ENCODE results near the gene SH3RF1.
"Not testable (repeated sequence)": the region's sequence is repeated elsewhere in the genome, so short reads cannot be mapped to it uniquely, and the experiment has no call there.

The SH3RF1 gene

GRCh38 chr4:169197206-169197605, 73.5 kb downstream of the SH3RF1 start:
- not testable (repeated sequence) for DNase-seq

GRCh38 chr4:169195032-169195431, 75.7 kb downstream of the SH3RF1 start:
- no peak for DNase-seq

DNA sequence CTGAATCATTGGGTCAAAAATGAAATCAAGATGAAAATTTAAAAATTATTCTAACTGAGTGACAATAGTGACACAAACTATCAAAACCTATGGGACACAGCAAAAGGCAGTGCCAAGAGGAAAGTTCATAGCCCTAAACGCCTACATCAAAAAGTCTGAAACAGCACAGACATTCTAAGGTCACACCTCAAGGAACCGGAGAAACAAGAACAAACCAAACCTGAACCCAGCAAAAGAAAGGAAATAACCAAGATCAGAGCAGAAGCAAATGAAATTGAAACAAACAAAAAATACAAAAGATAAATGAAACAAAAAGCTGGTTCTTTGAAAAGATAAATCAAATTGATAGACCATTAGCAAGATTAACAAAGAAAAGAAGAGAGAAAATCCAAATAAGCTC, 80.8 kb downstream of the SH3RF1 start:
- DNase-seq, result not testable (repeated sequence)

DNA sequence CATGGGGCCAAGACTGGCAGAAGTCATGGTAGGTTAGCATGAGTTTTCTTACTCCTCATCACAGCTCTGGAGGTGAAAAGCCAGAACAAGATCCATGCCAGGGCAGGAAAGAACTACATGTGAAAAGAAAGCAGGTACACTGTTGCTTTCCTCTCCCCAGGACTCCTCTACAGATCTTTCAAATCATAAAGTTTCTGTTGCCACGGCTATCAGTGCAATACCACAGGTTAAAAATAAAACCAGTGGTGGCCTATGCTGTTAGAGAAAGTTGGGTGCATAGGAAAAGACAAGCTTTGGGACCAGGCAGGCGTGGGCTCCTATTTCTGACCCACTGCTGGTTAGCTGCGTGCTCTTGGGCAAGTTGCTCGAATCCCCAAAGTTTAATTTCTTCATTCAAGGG, 81.4 kb downstream of the SH3RF1 start:
- no peak for DNase-seq

GRCh38 chr4:169188204-169188603, 82.6 kb downstream of the SH3RF1 start:
- DNase-seq, result no peak

DNA sequence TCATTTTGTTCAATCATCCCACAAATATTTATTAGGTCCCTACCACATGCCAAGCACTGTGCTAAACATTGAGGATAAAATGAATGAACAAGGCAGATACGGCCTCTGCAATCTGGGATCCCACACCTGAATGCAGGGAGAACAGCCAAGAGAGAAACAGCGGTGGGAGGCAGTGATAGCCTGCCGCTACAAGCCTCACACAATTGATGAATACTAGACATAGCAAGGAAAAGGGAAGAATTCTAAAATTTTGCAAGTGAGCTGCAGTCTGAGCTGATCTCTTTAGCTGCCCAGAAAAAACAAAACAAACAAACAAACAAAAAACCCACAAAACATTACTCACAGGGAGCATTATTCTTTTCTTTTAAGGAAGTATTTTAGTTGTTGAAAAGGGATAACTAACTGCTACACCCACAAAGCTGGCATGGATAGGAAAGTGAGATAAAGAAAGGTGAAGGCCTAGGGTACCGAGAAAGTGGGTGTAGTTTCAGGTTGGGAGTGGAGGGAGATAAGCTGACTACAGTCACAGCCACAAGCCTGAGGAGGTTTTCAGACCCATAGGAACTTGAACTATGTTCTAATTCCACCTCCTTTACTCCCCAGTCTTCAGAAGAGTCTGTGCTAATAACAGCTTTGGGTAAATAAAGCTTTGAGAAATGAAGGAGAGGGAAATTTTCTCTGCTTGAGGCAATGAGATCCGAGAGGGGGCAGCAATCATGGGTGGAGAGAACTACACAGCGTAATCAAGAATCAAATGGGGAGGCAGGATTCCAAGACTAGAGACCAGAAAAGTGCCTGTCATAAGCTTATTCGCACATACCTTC, 85.4 kb downstream of the SH3RF1 start:
- no peak for DNase-seq

DNA sequence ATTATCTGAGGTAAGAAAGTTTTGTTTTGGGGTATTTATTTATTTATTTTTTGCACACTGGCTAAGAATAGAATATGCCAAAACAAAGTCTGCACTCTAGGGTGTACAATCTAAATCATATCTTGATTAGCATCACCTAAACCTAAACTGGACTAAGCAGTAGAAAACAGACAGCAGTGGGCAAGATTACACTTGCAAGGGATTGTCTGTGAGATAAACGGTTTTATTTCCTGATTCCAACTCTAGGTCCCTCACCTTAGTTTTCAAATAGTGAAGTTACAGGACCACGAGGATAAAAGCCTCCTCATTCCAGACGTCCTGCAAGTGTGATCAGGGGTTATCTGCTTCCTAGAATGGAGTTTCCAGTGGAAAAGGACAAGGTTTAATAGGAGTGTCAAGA, 86.1 kb downstream of the SH3RF1 start:
- no peak for DNase-seq

DNA sequence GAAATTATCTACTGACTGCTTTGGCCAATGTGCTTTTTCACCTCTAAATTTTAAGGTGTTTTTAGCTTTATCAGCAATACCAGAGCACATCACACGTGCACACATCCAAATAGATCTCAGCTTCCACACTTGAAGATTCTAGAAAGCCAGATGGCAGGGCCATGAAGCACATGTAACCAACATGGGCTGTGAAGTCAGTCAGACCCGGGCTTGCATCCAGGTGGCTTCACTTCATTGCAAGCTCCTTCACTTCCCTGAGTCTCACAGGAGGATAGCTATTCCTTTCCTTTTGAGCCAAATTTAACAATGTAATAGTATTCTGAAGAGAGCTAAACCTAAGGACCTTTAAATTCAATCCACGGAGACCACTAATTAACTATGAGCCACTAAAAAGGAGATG, 86.5 kb downstream of the SH3RF1 start:
- no peak for DNase-seq

GRCh38 chr4:169183581-169183980, 87.2 kb downstream of the SH3RF1 start:
- no peak for DNase-seq

DNA sequence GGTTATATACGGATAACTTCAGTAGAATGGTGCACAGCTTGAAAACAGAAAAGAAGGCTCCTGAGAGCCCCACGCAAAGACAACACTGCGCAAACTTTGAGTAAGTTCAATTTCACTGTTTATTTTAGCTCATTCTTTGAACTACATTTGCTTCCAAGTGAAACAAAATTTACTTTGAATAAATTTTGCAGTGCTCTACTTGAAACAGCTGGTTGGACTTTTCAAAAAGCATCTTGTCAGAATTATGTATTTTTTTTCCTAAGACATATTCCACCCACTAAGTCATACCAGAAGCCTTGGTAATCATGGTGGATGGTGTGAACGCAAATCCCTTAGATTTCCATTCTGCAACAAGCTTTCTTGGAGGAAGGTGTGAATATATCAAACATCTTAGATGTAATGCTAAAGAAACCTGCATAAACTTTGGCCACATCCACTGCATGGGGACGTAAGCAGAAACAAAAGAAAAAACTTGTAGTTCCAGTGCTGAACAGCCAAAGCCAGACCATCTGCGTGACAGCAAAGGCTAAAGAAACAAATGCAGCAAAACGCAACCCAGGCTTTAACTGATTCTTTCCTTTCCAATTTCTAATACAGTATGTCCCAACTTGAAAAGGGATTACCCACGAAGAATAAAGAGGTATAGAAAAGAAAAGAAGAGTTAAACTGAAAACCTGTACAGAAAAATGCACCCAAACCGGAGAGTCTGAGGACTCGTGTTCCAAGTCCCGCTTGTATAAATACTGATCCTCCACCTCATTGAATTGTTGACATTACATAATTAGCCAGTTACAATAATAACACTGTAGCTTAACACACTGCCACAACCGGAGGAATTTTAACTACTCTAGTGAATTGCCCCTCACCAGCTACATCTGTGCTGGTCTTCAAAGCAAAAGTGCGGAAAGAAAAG, 90.9 kb downstream of the SH3RF1 start:
- no peak for DNase-seq

- not testable (repeated sequence) for DNase-seq
Measured at GRCh38 chr4:169178092-169178491, 92.7 kb downstream of the SH3RF1 start.

- no peak for DNase-seq
Measured at GRCh38 chr4:169175476-169175875, 95.3 kb downstream of the SH3RF1 start.

DNA sequence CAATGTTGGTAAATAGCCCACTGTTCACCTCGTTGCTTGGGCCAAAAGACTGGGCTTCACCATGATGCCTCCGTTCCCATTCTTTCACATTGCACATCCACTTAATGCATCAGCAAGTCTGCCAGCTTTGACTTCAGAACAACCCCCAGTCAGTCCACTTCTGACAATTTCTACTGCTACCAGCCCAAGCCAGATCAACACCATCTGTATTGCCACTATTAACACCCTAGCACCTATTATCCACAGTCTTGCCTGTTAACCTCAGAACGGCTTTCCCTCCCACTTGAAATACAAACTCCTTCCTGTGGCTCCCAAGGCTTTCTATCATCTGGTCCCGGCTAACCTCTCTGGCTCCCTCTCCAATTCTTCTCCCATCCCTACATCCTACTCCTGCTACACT, 95.7 kb downstream of the SH3RF1 start:
- DNase-seq, result no peak

DNA sequence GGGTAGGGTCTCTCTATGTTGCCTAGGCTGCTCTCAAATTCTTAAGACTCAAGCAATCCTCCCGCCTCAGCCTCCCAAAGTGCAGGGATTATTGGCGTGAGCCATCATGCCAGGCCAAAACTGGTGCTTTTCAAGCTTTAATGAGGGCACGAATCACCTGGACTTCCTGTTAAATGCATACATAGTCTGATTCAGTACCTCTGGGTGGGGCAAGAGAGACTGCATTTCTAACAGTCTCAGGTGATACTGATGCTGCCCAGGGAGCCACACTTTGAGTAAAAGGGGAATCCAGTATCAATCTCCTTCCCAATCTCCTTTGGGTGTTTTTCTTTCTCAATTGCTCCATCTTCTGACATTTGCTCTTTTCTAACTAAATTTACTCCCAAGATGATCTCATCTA, 96.5 kb downstream of the SH3RF1 start:
- DNase-seq, result no peak

DNA sequence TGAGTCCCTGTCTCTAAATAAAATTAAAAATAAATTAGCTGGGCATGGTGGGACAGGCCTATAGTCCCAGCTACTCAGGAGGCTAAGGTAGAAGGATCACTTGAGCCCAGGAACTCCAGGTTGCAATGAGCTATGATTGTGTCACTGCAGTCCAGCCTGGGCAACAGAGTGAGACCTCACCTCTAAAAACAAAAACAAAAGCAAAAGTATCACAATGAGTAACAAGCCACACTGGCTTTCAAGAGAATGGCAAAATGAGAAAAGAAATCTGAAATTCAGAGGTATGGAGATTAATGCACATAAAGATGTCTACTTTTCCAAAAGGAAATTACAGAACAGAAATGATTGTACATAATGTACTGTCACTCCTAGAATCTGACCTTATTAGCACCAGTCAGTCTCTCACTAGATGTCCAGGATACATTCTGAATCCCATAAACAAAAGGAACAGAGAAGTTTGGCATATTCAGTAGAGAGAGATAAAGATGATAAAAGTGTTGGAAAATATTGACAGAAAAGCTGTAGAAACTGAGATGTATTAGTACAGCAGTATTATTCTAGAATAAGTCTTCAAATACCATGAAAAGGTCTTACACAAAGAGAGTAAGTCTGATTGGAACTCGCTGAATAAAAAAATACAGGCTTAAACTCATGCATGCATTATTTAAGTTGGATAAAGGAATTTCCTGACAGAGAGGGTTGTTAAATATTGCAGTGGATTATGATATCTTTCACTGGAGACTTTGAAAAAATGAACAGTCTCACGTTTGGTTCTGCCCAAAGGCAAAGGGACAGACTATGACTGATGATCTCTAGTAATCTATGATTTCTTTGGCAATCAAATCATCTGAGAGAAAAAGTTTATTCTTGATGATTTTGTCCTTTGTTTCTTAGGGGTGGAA, 102.5 kb downstream of the SH3RF1 start:
- DNase-seq, result no peak

DNA sequence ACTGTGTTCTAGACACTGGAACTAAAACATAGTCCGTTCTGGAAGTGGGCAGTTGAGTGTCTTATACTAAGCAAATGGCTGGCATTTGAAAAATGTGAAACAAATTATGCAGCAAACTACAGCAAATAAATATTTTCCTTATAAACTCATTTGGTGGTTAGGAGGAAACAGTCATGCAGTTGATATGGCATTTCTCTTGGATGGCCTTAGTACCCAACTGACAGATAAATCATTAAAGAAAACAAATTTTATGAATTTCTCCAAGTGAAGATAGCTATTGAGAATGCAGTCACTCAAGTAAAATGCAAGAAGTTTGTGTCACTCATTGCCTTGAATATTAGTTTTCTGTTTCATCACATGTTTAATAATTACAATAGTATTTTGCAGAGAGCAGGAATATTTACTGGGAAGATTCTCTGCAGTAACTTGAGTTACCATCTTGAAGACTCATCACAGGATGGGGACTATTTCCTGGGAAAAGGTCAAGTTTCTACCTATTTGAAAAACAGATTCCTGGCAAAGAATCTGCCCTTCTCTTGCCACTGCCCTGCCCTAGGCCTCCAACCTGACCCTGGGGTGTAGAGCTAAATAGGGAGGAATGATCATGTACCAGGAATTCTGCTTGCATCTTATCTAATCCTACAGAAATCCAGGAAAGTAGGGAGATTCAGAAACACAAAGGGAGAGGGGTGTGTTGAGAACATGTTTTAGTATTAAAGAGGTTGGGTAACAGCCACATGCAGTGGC, 105.9 kb downstream of the SH3RF1 start:
- no peak for DNase-seq

DNA sequence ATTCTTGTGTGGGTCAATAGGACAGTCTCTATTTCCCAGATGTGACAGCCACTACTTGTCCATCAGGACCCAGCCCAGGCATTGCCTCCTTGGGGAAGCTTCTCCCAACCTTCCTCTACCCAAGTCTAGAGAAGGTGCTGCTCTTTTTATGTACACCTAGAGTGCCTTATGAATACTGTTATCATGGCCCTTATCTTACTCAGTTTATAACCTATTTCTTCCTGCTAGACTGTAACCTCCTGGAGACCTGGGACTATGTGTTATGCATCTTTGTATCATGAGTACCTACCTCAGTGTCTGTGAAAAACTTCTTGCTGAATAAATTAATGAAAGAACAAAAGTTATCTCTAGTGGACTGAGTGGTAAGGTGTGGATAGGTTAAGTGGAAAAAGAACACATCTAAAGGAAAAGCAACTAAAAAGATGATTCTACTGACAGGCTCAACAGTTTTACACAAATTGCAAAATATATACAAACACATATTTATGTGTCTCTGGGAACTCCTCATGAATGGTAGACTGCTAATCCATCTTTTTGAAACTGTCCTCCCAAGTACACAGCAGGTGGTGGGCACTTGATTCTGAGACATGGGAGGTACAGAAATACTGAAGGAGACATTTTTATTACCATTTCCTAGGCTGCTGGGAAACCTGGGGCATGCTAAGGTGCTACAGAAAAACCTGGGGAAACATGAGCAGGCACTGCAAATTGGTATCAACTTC, 106.6 kb downstream of the SH3RF1 start:
- no peak for DNase-seq

GRCh38 chr4:169163495-169163894, 107.3 kb downstream of the SH3RF1 start:
- no peak for DNase-seq

DNA sequence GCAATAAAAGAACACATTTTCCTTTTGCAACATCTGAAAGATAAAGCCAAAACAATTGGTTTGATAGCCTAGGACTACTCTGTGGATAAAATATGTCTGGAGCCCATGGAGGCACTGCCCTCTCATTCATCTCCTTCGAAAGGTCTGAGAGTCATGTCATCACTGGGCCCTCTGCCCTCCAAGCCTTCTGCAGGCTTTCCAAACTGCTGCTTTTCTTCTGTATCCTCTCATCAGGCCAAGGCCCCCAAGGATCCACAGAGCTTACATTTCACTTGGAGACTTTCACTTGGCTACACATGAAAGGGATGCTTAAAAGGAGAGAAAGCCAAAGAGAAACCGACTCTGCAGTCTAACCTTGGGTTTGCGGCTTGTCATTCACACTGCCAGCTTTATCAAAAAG, 109.9 kb downstream of the SH3RF1 start:
- no peak for DNase-seq

GRCh38 chr4:169159624-169160171, 111.1 kb downstream of the SH3RF1 start:
- no peak for DNase-seq

DNA sequence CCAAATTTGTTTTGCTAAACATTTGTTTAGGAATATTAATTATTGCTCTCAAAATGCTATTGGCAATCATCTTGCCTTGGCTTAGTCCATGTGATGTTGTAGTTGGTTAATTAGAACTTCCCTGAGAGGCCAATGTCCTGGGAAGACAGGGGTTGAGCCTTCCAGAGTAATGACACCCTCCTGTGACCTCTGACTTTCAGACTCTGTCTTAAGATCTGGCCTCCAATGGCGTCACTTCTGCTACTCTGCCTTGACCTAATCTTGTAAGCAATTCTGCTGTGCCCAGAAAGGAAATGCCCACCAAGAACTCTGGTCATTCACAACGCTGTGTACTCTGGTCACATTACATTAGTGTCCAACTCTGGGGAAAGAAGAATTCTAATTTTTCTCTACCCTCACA, 111.9 kb downstream of the SH3RF1 start:
- DNase-seq, result no peak
